Fibroblast of lung (primary cell): Measurements from ENCODE around the gene DMAC2. TPM values are rescaled to one million over a fixed set of nuclear protein-coding genes. Genes with fewer than 3 reads are reported as not detected.

Experiments used
- DNase-seq, 2 donors: peaks; one replicate each; pipeline versions ENCODE4 v3.0.0 to v3.0.0-alpha.2; 2010; ENCODE audit warnings: low read depth in 2 of 2
- H2AFZ ChIP-seq: 2 replicates; pipeline ENCODE4 v1.5.1; 2012; ENCODE audit warnings: low read length, control low read depth, inconsistent platforms
- H3K27ac ChIP-seq: 2 replicates; pipeline ENCODE4 v1.5.1; 2011; ENCODE audit warnings: low read length, control low read depth; ENCODE audit not compliant: insufficient read depth
- H3K27me3 ChIP-seq: 2 replicates; pipeline ENCODE4 v1.5.1; 2011; ENCODE audit warnings: mild to moderate bottlenecking, low read length; ENCODE audit not compliant: control insufficient read depth, insufficient read depth
- H3K36me3 ChIP-seq: 2 replicates; pipeline ENCODE4 v1.5.1; 2011; ENCODE audit warnings: low read length; ENCODE audit not compliant: control insufficient read depth, insufficient read depth
- H3K4me1 ChIP-seq: 2 replicates; pipeline ENCODE4 v1.5.1; 2011; ENCODE audit warnings: low read length; ENCODE audit not compliant: control insufficient read depth, insufficient read depth; ENCODE audit errors: extremely low read depth
- H3K4me2 ChIP-seq: 2 replicates; pipeline ENCODE4 v1.5.1; 2011; ENCODE audit warnings: low read length, control low read depth; ENCODE audit not compliant: insufficient read depth; ENCODE audit errors: extremely low read depth
- H3K4me3 ChIP-seq, 4 experiments: fragments of 200-600 bp in 1 of 4; sonication (generic) in 1 of 4; replicated peaks in 1 of 4; 2 replicates each; pipeline ENCODE4 v1.5.1; 2011 to 2016; ENCODE audit warnings: low read length in 4 of 4, low read depth in 3 of 4, mild to moderate bottlenecking in 3 of 4, control low read depth in 2 of 4, inconsistent platforms in 1 of 4, mixed read lengths in 1 of 4; ENCODE audit not compliant: insufficient read depth in 1 of 4; ENCODE audit errors: control extremely low read depth in 1 of 4
- H3K79me2 ChIP-seq: 2 replicates; pipeline ENCODE4 v1.5.1; 2012; ENCODE audit warnings: mild to moderate bottlenecking, low read length, inconsistent platforms; ENCODE audit not compliant: control insufficient read depth, insufficient read depth
- H3K9ac ChIP-seq: 2 replicates; pipeline ENCODE4 v1.5.1; 2011; ENCODE audit warnings: mild to moderate bottlenecking, low read length, control low read depth; ENCODE audit not compliant: insufficient read depth
- H3K9me3 ChIP-seq: 2 replicates; pipeline ENCODE4 v1.5.1; 2012; ENCODE audit warnings: low read depth, low read length; ENCODE audit not compliant: control insufficient read depth, insufficient read depth
- H4K20me1 ChIP-seq: 2 replicates; pipeline ENCODE4 v1.5.1; 2011; ENCODE audit warnings: low read length; ENCODE audit not compliant: control insufficient read depth, insufficient read depth; ENCODE audit errors: extremely low read depth
- CTCF ChIP-seq, 2 donors: IDR thresholded peaks in 1 of 2; conservative IDR thresholded peaks in 1 of 2; 1 replicate in 1 of 2; 2 replicates in 1 of 2; pipeline ENCODE4 v1.5.1; 2011 to 2012; ENCODE audit warnings: low read length in 2 of 2, control low read depth in 1 of 2, inconsistent platforms in 1 of 2, low read depth in 1 of 2, mild to moderate bottlenecking in 1 of 2
- EZH2 ChIP-seq: IDR thresholded peaks from 2 replicates; pipeline ENCODE4 v1.5.1; 2012; ENCODE audit warnings: low read length, control low read depth, mild to moderate bottlenecking; ENCODE audit errors: missing control alignments
- polyA plus RNA-seq, 2 donors: library from polyadenylated mRNA; depleted of rRNA in 1 of 2; stranded (reverse) in 1 of 2; unstranded in 1 of 2; fragments of >200 nt; gene quantifications; 2 replicates each; pipeline ENCODE4 v1.2.1, GENCODE V29; 2011 to 2012; ENCODE audit warnings: missing spikeins in 1 of 2
- total RNA-seq: library from RNA; depleted of rRNA; stranded (reverse); fragments of >200 nt; gene quantifications from 2 replicates; pipeline ENCODE4 v1.2.1, GENCODE V29; 2014

Gene DMAC2
- total and polyA plus RNA-seq, 2 donors (not counting 1 experiment from before 2014, with no cell fraction given) = 31.0 to 52.3 TPM

- H3K27ac ChIP-seq = no peak overlapping the region
- H3K79me2 ChIP-seq = no peaks in the 10 kb centered on the region
- no peak overlapping the region for H3K9ac ChIP-seq
- peaks cover 5% of the 10 kb centered on the region for H3K27me3 ChIP-seq
- no peaks in the 10 kb centered on the region for H4K20me1 ChIP-seq
- no peaks in the 10 kb centered on the region for H3K9me3 ChIP-seq
- DNase-seq = peak; percentile 44 to 65
- H3K4me1 ChIP-seq = no peaks in the 10 kb centered on the region
- peak overlapping the region; percentile 68 for H3K4me2 ChIP-seq
- H3K36me3 ChIP-seq = no peaks in the 10 kb centered on the region
- TF ChIP-seq CTCF (conservative IDR thresholded peaks at IDR 0.05 in 1 of 2, IDR thresholded peaks at IDR 0.05 in 1 of 2; ENCODE audit: low read depth in 1 of 2, low read length in 2 of 2) = peak; percentile 96 to 97
- TF ChIP-seq EZH2 = no peak
- peak overlapping the region in 3 of 4 experiments; percentile 13 to 40 (median 30) for H3K4me3 ChIP-seq
- no peak overlapping the region for H2AFZ ChIP-seq
Measured at GRCh38 chr19:41449079-41449864, 9.6 kb upstream of the DMAC2 start.

- no peak for TF ChIP-seq CTCF (conservative IDR thresholded peaks at IDR 0.05 in 1 of 2, IDR thresholded peaks at IDR 0.05 in 1 of 2; ENCODE audit: low read depth in 1 of 2, low read length in 2 of 2)
- no peak for TF ChIP-seq EZH2
- Histone ChIP-seq H3K4me2 (no peak overlapping the region), H3K27ac (no peak overlapping the region), H3K4me3 (no peak overlapping the region), H3K9me3 (no peaks in the 10 kb centered on the region), H3K36me3 (no peaks in the 10 kb centered on the region), H3K79me2 (no peaks in the 10 kb centered on the region), H3K9ac (no peak overlapping the region), H4K20me1 (no peaks in the 10 kb centered on the region), H3K4me1 (no peaks in the 10 kb centered on the region), H2AFZ (no peak overlapping the region), H3K27me3 (peaks cover 7% of the 10 kb centered on the region)
- no peak for DNase-seq
Measured at GRCh38 chr19:41447732-41448332, 8.1 kb upstream of the DMAC2 start.

GRCh38 chr19:41445575-41445974 lies 5.9 kb upstream of the DMAC2 start:
- Histone ChIP-seq H3K9me3 (no peaks in the 10 kb centered on the region), H2AFZ (no peak overlapping the region), H3K79me2 (no peaks in the 10 kb centered on the region), H3K36me3 (no peaks in the 10 kb centered on the region), H3K4me1 (no peaks in the 10 kb centered on the region), H3K27me3 (peaks cover 7% of the 10 kb centered on the region), H3K27ac (no peak overlapping the region), H3K9ac (no peak overlapping the region), H3K4me2 (no peak overlapping the region), H3K4me3 (no peak overlapping the region), H4K20me1 (no peaks in the 10 kb centered on the region)
- DNase-seq = no peak
- TF ChIP-seq CTCF (conservative IDR thresholded peaks at IDR 0.05 in 1 of 2, IDR thresholded peaks at IDR 0.05 in 1 of 2; ENCODE audit: low read depth in 1 of 2, low read length in 2 of 2) (no peak), EZH2 (no peak)
